HL-60 (cell line): ENCODE results near the gene CNTN1.

ENCODE experiments used
- DNase-seq, 2 experiments: peaks; one replicate each; pipeline ENCODE4 v3.0.0-alpha.2; 2010 to 2020; ENCODE audit warnings: low read depth in 1 of 2, low spot score in 1 of 2
- H3K27ac ChIP-seq: fragments of 250-450 bp; sonication (Bioruptor Pico); replicated peaks from 2 replicates; pipeline ENCODE4 v1.5.1; 2020; ENCODE audit warnings: mild to moderate bottlenecking, moderate library complexity
- H3K27me3 ChIP-seq: fragments of 250-450 bp; sonication (Bioruptor Pico); 2 replicates; pipeline ENCODE4 v1.5.1; 2021; ENCODE audit warnings: mild to moderate bottlenecking, moderate library complexity; ENCODE audit not compliant: insufficient read depth, poor library complexity, severe bottlenecking
- H3K4me3 ChIP-seq: replicated peaks from 2 replicates; pipeline ENCODE4 v1.5.1; 2011; ENCODE audit warnings: mild to moderate bottlenecking, control low read depth, low read length; ENCODE audit not compliant: insufficient read depth
- CTCF ChIP-seq: IDR thresholded peaks from one replicate; pipeline ENCODE4 v1.5.1; 2011; ENCODE audit warnings: low read length, control low read depth, inconsistent platforms; ENCODE audit not compliant: insufficient read depth
- GABPA ChIP-seq: IDR thresholded peaks from 2 replicates; pipeline ENCODE4 v1.6.1; 2012; ENCODE audit warnings: low read depth
- POLR2AphosphoS5 ChIP-seq: IDR thresholded peaks from 2 replicates; pipeline ENCODE4 v1.6.1; 2012; ENCODE audit warnings: low read depth
- REST ChIP-seq: IDR thresholded peaks from 2 replicates; pipeline ENCODE4 v1.6.1; 2012; ENCODE audit warnings: low read depth; ENCODE audit not compliant: insufficient replicate concordance
- SPI1 ChIP-seq: IDR thresholded peaks from 2 replicates; pipeline ENCODE4 v1.6.1; 2012; ENCODE audit warnings: low read depth, mild to moderate bottlenecking, borderline replicate concordance

The CNTN1 gene

GRCh38 chr12:40989785-40990184 lies 297.5 kb downstream of the CNTN1 start:
- H3K27ac ChIP-seq, result no peak overlapping the region
- no peak for DNase-seq
- no peaks in the 10 kb centered on the region for H3K27me3 ChIP-seq
- no peak overlapping the region for H3K4me3 ChIP-seq
- TF ChIP-seq POLR2AphosphoS5 (no peak), SPI1 (no peak), GABPA (no peak), CTCF (no peak), REST (no peak)

- no peak for DNase-seq
- H3K27ac ChIP-seq, result no peak overlapping the region
- H3K4me3 ChIP-seq, result no peak overlapping the region
- H3K27me3 ChIP-seq, result no peaks in the 10 kb centered on the region
- TF ChIP-seq SPI1 (no peak), REST (no peak), CTCF (no peak), POLR2AphosphoS5 (no peak), GABPA (no peak)
Measured at GRCh38 chr12:40992158-40992557, 299.9 kb downstream of the CNTN1 start.

GRCh38 chr12:40992674-40993073 lies 300.4 kb downstream of the CNTN1 start:
- TF ChIP-seq CTCF (no peak), REST (no peak), POLR2AphosphoS5 (no peak), SPI1 (no peak), GABPA (no peak)
- no peak overlapping the region for H3K27ac ChIP-seq

More at GRCh38 chr12:40992674-40993073, 300.4 kb downstream of the CNTN1 start:
- no peaks in the 10 kb centered on the region for H3K27me3 ChIP-seq
- no peak overlapping the region for H3K4me3 ChIP-seq
- DNase-seq, result no peak
